Stimulated activated CD4-positive, alpha-beta T cell treated with anti-CD3 and anti-CD28 coated beads, Interleukin-4, amount 100 ng/mL, for 24 hours (primary cell): ENCODE results near the gene ZNF207.
A peak's percentile ranks its signal among the peaks of the same experiment; 100 is the strongest.
"Not testable (repeated sequence)": the region's sequence is repeated elsewhere in the genome, so short reads cannot be mapped to it uniquely, and the experiment has no call there.

ENCODE experiments used
- DNase-seq: peaks from one replicate; pipeline ENCODE4 v3.0.0-alpha.2; 2020

The ZNF207 gene

GRCh38 chr17:32349854-32350665, at the start of gene ZNF207:
ZNF207 (plus strand) TSS chr17:32350157; CDS start chr17:32350286, 129 bp downstream.
- DNase-seq = peak; percentile 96

- DNase-seq = no peak
These were observed 47.9 kb upstream of the ZNF207 start for GRCh38 chr17:32302037-32302436.

- no peak for DNase-seq
These were observed 46.9 kb upstream of the ZNF207 start for GRCh38 chr17:32302860-32303649.

GRCh38 chr17:32303781-32304288, 46.1 kb upstream of the ZNF207 start:
- no peak for DNase-seq

- no peak for DNase-seq
These were observed 44.9 kb upstream of the ZNF207 start for GRCh38 chr17:32305049-32305448.

GRCh38 chr17:32307658-32308057, 42.3 kb upstream of the ZNF207 start:
- no peak for DNase-seq

GRCh38 chr17:32311028-32311536, 38.9 kb upstream of the ZNF207 start:
- DNase-seq = no peak

- DNase-seq = no peak
These were observed 35.3 kb upstream of the ZNF207 start for GRCh38 chr17:32314636-32315035.

GRCh38 chr17:32315171-32315570, 34.8 kb upstream of the ZNF207 start:
- no peak for DNase-seq

- not testable (repeated sequence) for DNase-seq
These were observed 33.3 kb upstream of the ZNF207 start for GRCh38 chr17:32316653-32317052.

- DNase-seq = no peak
These were observed 32.6 kb upstream of the ZNF207 start for GRCh38 chr17:32317353-32317752.

GRCh38 chr17:32318071-32318470, 31.9 kb upstream of the ZNF207 start:
- DNase-seq = no peak

- DNase-seq = peak; percentile 83
These were observed 30.4 kb upstream of the ZNF207 start for GRCh38 chr17:32319548-32319905.

- DNase-seq = not testable (repeated sequence)
These were observed 29.9 kb upstream of the ZNF207 start for GRCh38 chr17:32320080-32320479.

GRCh38 chr17:32320847-32321246, 29.1 kb upstream of the ZNF207 start:
- no peak for DNase-seq

GRCh38 chr17:32323046-32323445, 26.9 kb upstream of the ZNF207 start:
- DNase-seq = no peak

- peak; percentile 20 for DNase-seq
These were observed 26.0 kb upstream of the ZNF207 start for GRCh38 chr17:32323811-32324491.

GRCh38 chr17:32327911-32328310, 22.0 kb upstream of the ZNF207 start:
- DNase-seq = no peak

GRCh38 chr17:32330147-32330546, 19.8 kb upstream of the ZNF207 start:
- no peak for DNase-seq

GRCh38 chr17:32331243-32332040, 18.5 kb upstream of the ZNF207 start:
- DNase-seq = no peak

GRCh38 chr17:32333187-32333586, 16.8 kb upstream of the ZNF207 start:
- no peak for DNase-seq

- no peak for DNase-seq
These were observed 14.9 kb upstream of the ZNF207 start for GRCh38 chr17:32335046-32335445.
